RWPE1 (cell line): ENCODE measurements around the gene PKP1.

Experiments
- CTCF ChIA-PET: fragments of 350-600 bp; sonication (Branson Sonifier 250); formaldehyde crosslinking; extraction: SDS; loops from one replicate; lab custom pipeline; 2021; lab: Yijun Ruan, JAX
- POLR2A ChIA-PET: fragments of 400-600 bp; formaldehyde crosslinking; extraction: SDS; loops from one replicate; lab custom pipeline; 2020; ENCODE audit warnings: antibody characterized with exemption; ENCODE audit not compliant: low non-redundant PET; lab: Yijun Ruan, JAX
- DNase-seq: peaks from one replicate; pipeline ENCODE4 v3.0.0; 2012; ENCODE audit warnings: low spot score
- H3K27ac ChIP-seq: fragments of 450-650 bp; 2 replicates; pipeline ENCODE4 v1.5.1; 2017
- CTCF ChIP-seq: fragments of 450-650 bp; conservative IDR thresholded peaks from 2 replicates; pipeline ENCODE4 v1.5.1; 2017; ENCODE audit warnings: low read depth, mild to moderate bottlenecking

The PKP1 gene

GRCh38 chr1:201364808-201365105 is 81.5 kb downstream of the PKP1 start:
- CTCF ChIA-PET = interaction anchor here (0.6 to 1.7 kb wide), 3 partner anchors 16 to 110 kb away, joined by 3 to 5 read pairs (median 5); no protein-coding TSS in a partner anchor
- POLR2A ChIA-PET = no interaction called here
- no peak for TF ChIP-seq CTCF
- DNase-seq = no peak
- H3K27ac ChIP-seq = no peak overlapping the region

- ChIA-PET CTCF (interaction anchor here (0.5 to 1.7 kb wide), 3 partner anchors 17 to 142 kb away, joined by 3 to 5 read pairs (median 5); partner anchors contain the start of gene CSRP1), POLR2A (no interaction called here)
- no peak for DNase-seq
- no peak for TF ChIP-seq CTCF
- no peak overlapping the region for H3K27ac ChIP-seq
Measured at GRCh38 chr1:201365251-201365650, 81.9 kb downstream of the PKP1 start.

- ChIA-PET POLR2A (no interaction called here), CTCF (interaction anchor here (0.5 to 1.0 kb wide), 4 partner anchors 20 to 511 kb away, joined by 3 to 5 read pairs (median 4); no protein-coding TSS in a partner anchor)
- no peak for DNase-seq
- TF ChIP-seq CTCF = no peak
- no peak overlapping the region for H3K27ac ChIP-seq
Measured at GRCh38 chr1:201366696-201367095, 83.4 kb downstream of the PKP1 start.

- no peak for DNase-seq
- TF ChIP-seq CTCF = no peak
- no peak overlapping the region for H3K27ac ChIP-seq
- CTCF ChIA-PET = interaction anchor here (0.6 to 1.0 kb wide), 2 partner anchors 9 to 30 kb away, joined by 4 read pairs; partner anchors contain the start of gene LAD1
- POLR2A ChIA-PET = no interaction called here
Measured at GRCh38 chr1:201369209-201369608, 85.9 kb downstream of the PKP1 start.

GRCh38 chr1:201370500-201370899 is 87.2 kb downstream of the PKP1 start:
- POLR2A ChIA-PET = no interaction called here
- no peak for TF ChIP-seq CTCF
- no peak for DNase-seq
- no peak overlapping the region for H3K27ac ChIP-seq
- CTCF ChIA-PET = interaction anchor here (1.3 to 1.8 kb wide), 2 partner anchors 8 to 219 kb away, joined by 3 to 5 read pairs; no protein-coding TSS in a partner anchor

GRCh38 chr1:201371276-201371675 is 88.0 kb downstream of the PKP1 start:
- no peak overlapping the region for H3K27ac ChIP-seq
- CTCF ChIA-PET = interaction anchor here (1.3 to 1.8 kb wide), 2 partner anchors 9 to 218 kb away, joined by 3 to 5 read pairs; no protein-coding TSS in a partner anchor
- no peak for DNase-seq
- TF ChIP-seq CTCF = no peak
- POLR2A ChIA-PET = interaction anchor here (0.6 kb wide), 1 partner anchor 209 kb away, joined by 3 read pairs; no protein-coding TSS in a partner anchor
